ENCODE data around the gene IBA57. TPM values are rescaled to one million over a fixed set of nuclear protein-coding genes. Genes with fewer than 3 reads are reported as not detected.
"Not testable (repeated sequence)": the region's sequence is repeated elsewhere in the genome, so short reads cannot be mapped to it uniquely, and the experiment has no call there.

The IBA57 gene
- total and polyA plus RNA-seq, 4 donors = 5.8 to 9.9 (median 7.4) TPM

GRCh38 chr1:228170666-228171065, 5.1 kb downstream of the IBA57 start:
- no peak overlapping the region for H3K4me3 ChIP-seq (ENCODE audit: low read depth, low read length)
- no peak overlapping the region for H3K27ac ChIP-seq (ENCODE audit: low read depth, low read length)
- DNase-seq (ENCODE audit: low read depth in 4 of 6, low spot score in 6 of 6) = no peak
- H3K27me3 ChIP-seq (ENCODE audit: control insufficient read depth, insufficient read depth, low read length) = no peaks in the 10 kb centered on the region
- WGBS (ENCODE audit: insufficient coverage) = 87% methylated on average over 7 of the region's 7 CpGs
- H3K4me1 ChIP-seq (ENCODE audit: control insufficient read depth, insufficient read depth, low read length) = peaks cover 9% of the 10 kb centered on the region
- peaks cover 51% of the 10 kb centered on the region for H3K36me3 ChIP-seq (ENCODE audit: control insufficient read depth, insufficient read depth, low read length)
- no peaks in the 10 kb centered on the region for H3K9me3 ChIP-seq (ENCODE audit: control insufficient read depth, insufficient read depth, low read length)

GRCh38 chr1:228171221-228171891, 5.8 kb downstream of the IBA57 start:
- peaks cover 58% of the 10 kb centered on the region for H3K36me3 ChIP-seq (ENCODE audit: control insufficient read depth, insufficient read depth, low read length)
- H3K4me1 ChIP-seq (ENCODE audit: control insufficient read depth, insufficient read depth, low read length) = peaks cover 8% of the 10 kb centered on the region
- H3K27ac ChIP-seq (ENCODE audit: low read depth, low read length) = no peak overlapping the region
- H3K4me3 ChIP-seq (ENCODE audit: low read depth, low read length) = no peak overlapping the region
- WGBS (ENCODE audit: insufficient coverage) = 80% methylated on average over 9 of the region's 10 CpGs
- H3K9me3 ChIP-seq (ENCODE audit: control insufficient read depth, insufficient read depth, low read length) = no peaks in the 10 kb centered on the region
- no peaks in the 10 kb centered on the region for H3K27me3 ChIP-seq (ENCODE audit: control insufficient read depth, insufficient read depth, low read length)
- DNase-seq (ENCODE audit: low read depth in 4 of 6, low spot score in 6 of 6) = no peak

- Histone ChIP-seq H3K36me3 (ENCODE audit: control insufficient read depth, insufficient read depth, low read length) (peaks cover 68% of the 10 kb centered on the region), H3K4me1 (ENCODE audit: control insufficient read depth, insufficient read depth, low read length) (peaks cover 9% of the 10 kb centered on the region), H3K4me3 (ENCODE audit: low read depth, low read length) (no peak overlapping the region), H3K9me3 (ENCODE audit: control insufficient read depth, insufficient read depth, low read length) (no peaks in the 10 kb centered on the region), H3K27ac (ENCODE audit: low read depth, low read length) (no peak overlapping the region), H3K27me3 (ENCODE audit: control insufficient read depth, insufficient read depth, low read length) (no peaks in the 10 kb centered on the region)
- 90% methylated on average over 15 of the region's 21 CpGs for WGBS (ENCODE audit: insufficient coverage)
- no peak for DNase-seq (ENCODE audit: low read depth in 4 of 6, low spot score in 6 of 6)
These were observed 7.3 kb downstream of the IBA57 start for GRCh38 chr1:228172591-228173527.

GRCh38 chr1:228173528-228174481, 8.2 kb downstream of the IBA57 start:
- H3K9me3 ChIP-seq (ENCODE audit: control insufficient read depth, insufficient read depth, low read length); DNase-seq (ENCODE audit: low read depth in 4 of 6, low spot score in 6 of 6); H3K4me1 ChIP-seq (ENCODE audit: control insufficient read depth, insufficient read depth, low read length); H3K27ac ChIP-seq (ENCODE audit: low read depth, low read length); H3K4me3 ChIP-seq (ENCODE audit: low read depth, low read length); H3K27me3 ChIP-seq (ENCODE audit: control insufficient read depth, insufficient read depth, low read length): not testable (repeated sequence)
- 55% methylated on average over 29 of the region's 69 CpGs for WGBS (ENCODE audit: insufficient coverage)
- peaks cover 69% of the 10 kb centered on the region for H3K36me3 ChIP-seq (ENCODE audit: control insufficient read depth, insufficient read depth, low read length)

GRCh38 chr1:228174482-228175315, 9.1 kb downstream of the IBA57 start:
- Histone ChIP-seq H3K27ac (ENCODE audit: low read depth, low read length) (no peak overlapping the region), H3K36me3 (ENCODE audit: control insufficient read depth, insufficient read depth, low read length) (peaks cover 67% of the 10 kb centered on the region), H3K4me1 (ENCODE audit: control insufficient read depth, insufficient read depth, low read length) (peaks cover 9% of the 10 kb centered on the region), H3K9me3 (ENCODE audit: control insufficient read depth, insufficient read depth, low read length) (no peaks in the 10 kb centered on the region), H3K27me3 (ENCODE audit: control insufficient read depth, insufficient read depth, low read length) (no peaks in the 10 kb centered on the region), H3K4me3 (ENCODE audit: low read depth, low read length) (no peak overlapping the region)
- 85% methylated on average over 52 of the region's 52 CpGs for WGBS (ENCODE audit: insufficient coverage)
- no peak for DNase-seq (ENCODE audit: low read depth in 4 of 6, low spot score in 6 of 6)

- no peak overlapping the region for H3K27ac ChIP-seq (ENCODE audit: low read depth, low read length)
- H3K4me1 ChIP-seq (ENCODE audit: control insufficient read depth, insufficient read depth, low read length) = peaks cover 9% of the 10 kb centered on the region
- no peak overlapping the region for H3K4me3 ChIP-seq (ENCODE audit: low read depth, low read length)
- no peaks in the 10 kb centered on the region for H3K9me3 ChIP-seq (ENCODE audit: control insufficient read depth, insufficient read depth, low read length)
- H3K36me3 ChIP-seq (ENCODE audit: control insufficient read depth, insufficient read depth, low read length) = peaks cover 61% of the 10 kb centered on the region
- H3K27me3 ChIP-seq (ENCODE audit: control insufficient read depth, insufficient read depth, low read length) = no peaks in the 10 kb centered on the region
- 93% methylated on average over 18 of the region's 18 CpGs for WGBS (ENCODE audit: insufficient coverage)
- DNase-seq (ENCODE audit: low read depth in 4 of 6, low spot score in 6 of 6) = no peak
These were observed 9.9 kb downstream of the IBA57 start for GRCh38 chr1:228175316-228176023.

- H3K27me3 ChIP-seq (ENCODE audit: control insufficient read depth, insufficient read depth, low read length) = no peaks in the 10 kb centered on the region
- 88% methylated on average over 1 of the region's 4 CpGs for WGBS (ENCODE audit: insufficient coverage)
- no peak overlapping the region for H3K4me3 ChIP-seq (ENCODE audit: low read depth, low read length)
- H3K36me3 ChIP-seq (ENCODE audit: control insufficient read depth, insufficient read depth, low read length) = peaks cover 56% of the 10 kb centered on the region
- H3K4me1 ChIP-seq (ENCODE audit: control insufficient read depth, insufficient read depth, low read length) = peaks cover 9% of the 10 kb centered on the region
- H3K9me3 ChIP-seq (ENCODE audit: control insufficient read depth, insufficient read depth, low read length) = no peaks in the 10 kb centered on the region
- H3K27ac ChIP-seq (ENCODE audit: low read depth, low read length) = no peak overlapping the region
- DNase-seq (ENCODE audit: low read depth in 4 of 6, low spot score in 6 of 6) = no peak
These were observed 10.4 kb downstream of the IBA57 start for GRCh38 chr1:228176024-228176395.

GRCh38 chr1:228176461-228177182, 11.0 kb downstream of the IBA57 start:
- WGBS (ENCODE audit: insufficient coverage) = 91% methylated on average over 19 of the region's 19 CpGs
- Histone ChIP-seq H3K27ac (ENCODE audit: low read depth, low read length) (no peak overlapping the region), H3K9me3 (ENCODE audit: control insufficient read depth, insufficient read depth, low read length) (no peaks in the 10 kb centered on the region), H3K4me3 (ENCODE audit: low read depth, low read length) (no peak overlapping the region), H3K27me3 (ENCODE audit: control insufficient read depth, insufficient read depth, low read length) (no peaks in the 10 kb centered on the region), H3K36me3 (ENCODE audit: control insufficient read depth, insufficient read depth, low read length) (peaks cover 52% of the 10 kb centered on the region), H3K4me1 (ENCODE audit: control insufficient read depth, insufficient read depth, low read length) (peaks cover 9% of the 10 kb centered on the region)
- no peak for DNase-seq (ENCODE audit: low read depth in 4 of 6, low spot score in 6 of 6)

All from spinal cord (tissue), 10 donors.